ENCODE measurements around the gene VEGFB.

The VEGFB gene

DNA sequence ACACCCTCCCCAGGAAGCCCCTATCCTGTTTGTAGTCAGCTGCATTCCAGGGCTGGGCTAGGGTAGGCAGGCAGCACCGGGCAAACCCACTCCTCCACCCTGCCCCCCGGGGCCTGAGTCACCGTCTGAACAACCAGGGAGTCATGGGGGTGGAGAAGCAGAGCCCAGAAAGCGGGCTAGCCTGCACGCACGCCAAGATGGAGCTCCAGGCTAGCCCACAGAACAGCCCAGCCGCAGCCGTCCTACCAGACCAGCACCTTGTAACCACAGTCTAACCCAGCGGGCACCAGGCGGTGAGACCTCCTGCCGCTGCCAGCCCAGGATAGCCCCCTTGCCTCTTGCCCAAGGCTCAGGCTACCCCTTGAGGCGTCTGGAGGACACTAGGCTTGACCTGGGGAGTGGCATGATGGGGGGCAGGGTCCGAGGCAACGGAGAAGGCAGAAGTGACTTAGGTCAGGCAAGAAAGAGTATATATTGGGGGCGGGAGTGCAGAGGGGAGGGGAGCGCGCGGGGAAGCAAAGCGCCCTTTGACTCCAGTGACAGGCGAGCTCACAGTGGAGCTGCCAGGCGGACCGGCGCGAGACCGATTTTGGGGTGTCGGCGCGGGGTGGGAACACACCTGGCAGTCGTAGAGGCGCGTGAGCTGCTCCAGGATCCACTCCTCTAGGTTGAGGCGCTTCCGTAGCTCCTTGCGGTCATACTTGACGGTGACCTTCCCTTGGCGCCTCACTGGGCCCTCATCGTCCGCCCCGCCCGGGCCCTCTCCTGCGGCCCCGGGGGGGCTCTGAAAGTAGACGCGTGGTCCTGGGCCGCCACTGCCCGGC is 11.6 kb downstream of the VEGFB start:
- H3K4me3 ChIP-seq (ENCODE audit: low read depth, low read length): peak overlapping the region; percentile 97

DNA sequence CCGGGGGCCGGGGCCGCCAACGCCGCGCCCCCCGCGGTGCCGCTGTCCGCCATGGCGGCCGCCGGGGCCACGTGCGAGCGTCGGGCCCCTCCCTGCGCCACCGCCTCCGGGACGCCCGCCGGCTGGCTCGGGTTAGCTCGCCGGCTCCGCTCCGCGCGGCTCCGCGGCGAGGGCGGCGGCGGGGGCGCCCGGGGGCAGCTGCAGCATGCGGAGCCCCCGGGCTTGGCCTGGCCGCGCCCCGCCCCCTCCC is 12.2 kb downstream of the VEGFB start:
- H3K4me3 ChIP-seq (ENCODE audit: low read depth, low read length): peak overlapping the region; percentile 97

- H3K4me3 ChIP-seq (ENCODE audit: low read depth, low read length): peak within 1 kb of the TSS; percentile 97
Measured at GRCh38 chr11:64246871-64247728, 12.7 kb downstream of the VEGFB start, which contains the start of gene PPP1R14B. PPP1R14B (minus strand) TSS chr11:64246943; CDS start chr11:64246673, 270 bp downstream.

DNA sequence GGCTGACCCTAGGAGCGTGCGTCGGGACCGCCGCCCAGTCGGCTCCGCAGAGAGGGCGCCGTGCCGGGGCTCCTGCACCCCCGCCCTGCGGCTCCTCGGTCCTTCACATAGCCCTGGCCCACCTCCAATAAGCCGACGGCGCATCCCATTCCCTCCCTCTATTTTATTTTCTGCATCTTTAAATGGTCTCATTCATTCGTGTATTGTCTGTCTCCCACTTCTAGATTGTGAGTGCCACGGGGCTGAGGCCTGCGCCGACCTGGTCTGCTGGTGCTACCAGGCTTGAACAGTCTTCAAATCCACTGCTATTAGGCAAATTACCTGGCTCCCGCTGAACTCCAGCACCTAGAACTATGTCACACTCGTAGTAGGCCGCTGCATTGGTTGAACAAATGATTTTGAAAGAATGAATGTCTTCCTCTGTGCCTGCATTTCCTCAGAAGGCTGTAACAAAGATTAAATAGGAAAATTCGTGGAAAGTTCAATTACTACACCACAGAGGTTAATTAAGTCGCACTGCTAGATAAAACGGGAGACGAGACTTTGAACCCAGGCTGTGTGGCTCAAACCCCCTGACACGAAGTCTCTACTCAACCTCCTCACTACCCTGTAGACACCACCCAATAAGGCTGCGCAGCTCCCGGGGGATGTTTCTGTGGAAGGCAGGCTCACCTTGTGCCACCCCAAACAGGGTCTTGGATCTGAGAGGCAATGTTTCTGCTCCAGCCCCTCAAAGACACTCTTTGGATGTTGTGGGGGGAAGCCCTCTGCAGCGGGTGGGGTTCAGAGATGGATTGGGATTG is 13.5 kb downstream of the VEGFB start:
- peak overlapping the region; percentile 53 for H3K4me3 ChIP-seq (ENCODE audit: low read depth, low read length)

DNA sequence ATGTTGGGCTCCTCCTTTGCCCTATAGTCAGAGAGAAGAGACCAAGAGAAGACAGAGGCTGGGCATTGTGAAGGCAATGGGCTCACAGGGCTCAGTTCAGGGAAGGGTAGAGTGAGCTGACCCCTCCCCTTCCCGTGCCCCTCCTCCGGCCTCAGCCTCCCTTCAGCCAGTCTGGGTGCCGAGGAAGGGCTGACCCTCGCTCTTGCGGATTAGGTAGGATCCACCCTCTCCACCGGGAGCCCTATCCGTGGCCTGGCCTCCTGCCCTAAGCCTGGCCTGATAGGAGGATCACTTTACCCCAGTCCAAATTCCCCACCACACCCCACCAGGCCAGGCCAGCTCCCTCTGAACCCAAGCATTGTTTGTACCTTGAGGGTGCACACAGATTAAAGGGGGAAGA is 14.2 kb downstream of the VEGFB start:
- no peak overlapping the region for H3K4me3 ChIP-seq (ENCODE audit: low read depth, low read length)

GRCh38 chr11:64249038-64249437 is 14.7 kb downstream of the VEGFB start:
- no peak overlapping the region for H3K4me3 ChIP-seq (ENCODE audit: low read depth, low read length)

- H3K4me3 ChIP-seq (ENCODE audit: low read depth, low read length): no peak overlapping the region
Measured at GRCh38 chr11:64249563-64250414, 15.4 kb downstream of the VEGFB start.

DNA sequence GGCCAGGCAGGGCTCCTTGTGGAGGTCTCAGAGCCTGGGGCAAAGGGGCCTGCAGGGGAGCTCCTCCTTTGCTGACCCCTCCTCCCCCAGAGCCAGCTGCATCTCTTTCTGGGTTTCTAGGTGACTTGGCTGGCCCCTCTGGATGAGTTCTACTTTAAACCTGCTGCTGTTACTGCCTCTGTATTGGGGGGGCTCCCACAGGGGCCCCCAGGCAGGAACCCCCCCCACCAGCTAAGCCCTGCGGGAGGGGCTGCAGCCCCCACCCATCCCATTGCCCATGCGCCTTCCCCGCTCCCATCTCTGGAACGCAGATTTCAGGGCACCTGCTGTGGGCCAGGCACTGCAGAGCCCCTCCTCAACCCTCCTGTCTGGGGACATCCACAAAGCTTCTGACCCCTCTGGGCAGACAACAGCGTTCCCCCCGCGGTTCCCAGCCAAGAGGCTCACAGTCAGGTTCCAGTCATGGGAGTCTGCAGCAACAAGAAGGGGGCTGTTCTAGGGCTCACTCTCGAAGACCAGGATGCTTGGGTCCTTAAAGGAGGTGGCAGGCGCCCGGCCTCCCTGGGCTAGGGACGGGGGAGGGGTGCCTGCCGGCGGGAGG is 16.1 kb downstream of the VEGFB start:
- peak overlapping the region; percentile 46 for H3K4me3 ChIP-seq (ENCODE audit: low read depth, low read length)

GRCh38 chr11:64251016-64251752 is 16.8 kb downstream of the VEGFB start, which contains the start of gene PLCB3:
PLCB3 (plus strand) TSS chr11:64251530; CDS start chr11:64251650, 120 bp downstream.
- peak within 1 kb of the TSS; percentile 85 for H3K4me3 ChIP-seq (ENCODE audit: low read depth, low read length)

DNA sequence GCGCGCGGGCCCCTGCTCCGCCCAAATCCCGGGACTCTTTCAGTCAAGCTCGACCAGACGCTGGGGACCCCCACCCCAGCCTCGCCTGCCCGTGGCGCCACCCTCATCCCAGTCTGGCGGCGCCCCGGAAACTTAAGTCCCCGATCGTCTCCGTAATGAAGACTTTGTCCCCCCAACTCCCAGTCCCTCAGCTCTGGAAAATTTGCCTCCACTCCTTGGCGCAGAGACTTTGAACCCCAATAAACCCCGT is 17.3 kb downstream of the VEGFB start:
- H3K4me3 ChIP-seq (ENCODE audit: low read depth, low read length): peak overlapping the region; percentile 85

DNA sequence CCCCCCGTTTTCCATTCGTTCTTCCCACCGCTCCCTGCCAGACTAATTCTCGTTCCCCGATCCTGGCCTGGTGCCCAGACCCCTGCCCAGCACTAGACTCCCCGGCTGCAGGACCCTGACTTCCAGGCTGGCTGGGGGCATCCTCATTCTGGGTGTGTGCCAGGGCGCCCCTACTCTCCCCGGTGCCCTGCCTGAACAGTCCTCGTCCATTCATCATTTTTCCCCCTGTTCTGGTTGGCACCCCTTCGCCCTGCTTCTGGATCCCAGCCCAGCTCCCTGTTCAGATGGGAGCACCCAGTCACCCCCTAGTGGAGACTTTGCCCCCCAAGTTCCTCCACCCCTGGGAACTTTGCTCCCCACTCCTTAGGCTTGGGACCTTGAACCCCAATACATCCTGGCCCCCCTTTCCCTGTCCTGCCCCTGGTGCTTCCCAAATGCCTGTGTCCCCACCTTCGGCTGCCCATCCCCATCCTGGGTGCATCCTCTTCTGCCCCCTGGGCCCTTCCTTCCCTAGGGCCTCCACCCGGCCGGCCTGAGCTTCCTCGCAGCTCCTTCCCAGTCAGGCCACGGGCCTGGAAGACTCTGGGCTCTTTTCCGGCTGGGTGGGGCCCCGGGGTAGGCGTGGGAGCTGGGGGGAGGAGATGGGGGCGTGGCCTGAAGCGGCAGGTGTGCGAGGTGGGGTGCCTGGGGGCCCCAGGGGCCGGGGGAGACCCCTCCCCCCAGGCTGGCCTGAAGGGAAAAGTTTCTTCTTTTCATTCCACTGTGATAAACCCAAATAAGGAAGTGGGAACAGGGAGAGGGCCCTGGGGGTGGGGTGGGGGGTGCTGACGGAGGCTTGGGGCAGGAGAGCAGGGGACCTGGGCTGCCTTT is 17.9 kb downstream of the VEGFB start:
- peak overlapping the region; percentile 85 for H3K4me3 ChIP-seq (ENCODE audit: low read depth, low read length)

DNA sequence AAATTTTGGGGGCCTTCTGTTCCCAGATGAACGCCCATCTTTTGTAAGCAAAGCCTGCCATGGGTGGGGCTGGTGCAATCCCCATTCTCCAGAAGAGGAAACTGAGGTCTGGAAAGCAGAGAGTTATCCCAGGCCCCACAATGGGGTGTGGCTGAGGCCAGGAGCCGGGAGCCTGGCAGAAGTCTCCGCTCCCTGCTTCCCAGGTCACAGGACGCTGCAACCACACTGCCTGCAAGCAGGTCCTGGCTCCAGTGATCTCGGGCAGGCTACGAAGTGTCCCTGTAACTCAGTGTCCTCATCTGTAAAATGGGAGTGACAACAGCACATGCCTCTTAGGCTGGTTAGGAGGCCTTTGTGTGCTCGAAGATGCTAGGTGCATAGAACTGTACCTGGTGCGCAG is 18.7 kb downstream of the VEGFB start:
- H3K4me3 ChIP-seq (ENCODE audit: low read depth, low read length): no peak overlapping the region

GRCh38 chr11:64253481-64253880 is 19.1 kb downstream of the VEGFB start:
- no peak overlapping the region for H3K4me3 ChIP-seq (ENCODE audit: low read depth, low read length)

GRCh38 chr11:64254326-64254725 is 19.9 kb downstream of the VEGFB start:
- H3K4me3 ChIP-seq (ENCODE audit: low read depth, low read length): no peak overlapping the region

DNA sequence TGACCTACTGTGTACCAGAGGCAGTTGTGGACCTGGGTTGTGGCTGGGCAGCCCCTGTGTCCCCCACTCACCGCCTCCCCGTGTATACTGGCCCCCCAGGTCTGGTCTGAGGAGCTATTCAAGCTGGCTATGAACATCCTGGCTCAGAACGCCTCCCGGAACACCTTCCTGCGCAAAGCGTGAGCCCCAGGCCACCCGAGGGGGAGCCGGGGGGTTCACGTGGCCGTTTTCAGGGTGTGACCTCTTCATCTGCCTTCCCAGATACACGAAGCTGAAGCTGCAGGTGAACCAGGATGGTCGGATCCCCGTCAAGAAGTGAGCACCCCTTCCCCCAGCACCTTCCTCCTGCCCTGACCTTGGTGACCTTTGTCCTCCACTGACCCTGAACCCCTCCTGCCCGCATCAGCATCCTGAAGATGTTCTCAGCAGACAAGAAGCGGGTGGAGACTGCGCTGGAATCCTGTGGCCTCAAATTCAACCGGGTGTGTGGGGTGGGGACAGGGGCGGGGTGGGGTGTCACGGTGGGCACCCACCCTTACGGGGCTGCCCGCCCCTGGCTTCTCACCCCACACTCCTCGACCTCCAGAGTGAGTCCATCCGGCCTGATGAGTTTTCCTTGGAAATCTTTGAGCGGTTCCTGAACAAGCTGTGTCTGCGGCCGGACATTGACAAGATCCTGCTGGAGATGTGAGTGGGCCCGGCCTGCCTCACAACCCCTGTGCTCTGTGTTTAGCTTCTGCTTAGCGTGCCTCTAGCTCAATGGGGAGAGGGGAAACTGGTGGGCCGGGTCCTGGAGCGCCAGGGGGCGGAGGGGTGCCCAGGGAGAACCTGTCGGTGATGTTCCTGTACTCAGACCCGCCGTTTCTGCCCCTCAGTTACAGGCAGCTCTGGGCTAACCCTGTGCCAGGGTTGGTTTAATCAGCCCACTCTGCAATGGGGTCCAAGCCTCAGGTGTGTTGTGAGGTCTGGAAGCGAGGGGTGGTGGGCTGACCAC is 21.0 kb downstream of the VEGFB start:
- no peak overlapping the region for H3K4me3 ChIP-seq (ENCODE audit: low read depth, low read length)

GRCh38 chr11:64256300-64256699 is 21.9 kb downstream of the VEGFB start:
- no peak overlapping the region for H3K4me3 ChIP-seq (ENCODE audit: low read depth, low read length)

- H3K4me3 ChIP-seq (ENCODE audit: low read depth, low read length): no peak overlapping the region
Measured at GRCh38 chr11:64258356-64258755, 24.0 kb downstream of the VEGFB start.

Measured in iPS-11a (cell line).